Pancreas (tissue), 10 donors: Measurements from ENCODE around the gene TUBG2. TPM values are rescaled to one million over a fixed set of nuclear protein-coding genes. Genes with fewer than 3 reads are reported as not detected.
"Not testable (repeated sequence)": the region's sequence is repeated elsewhere in the genome, so short reads cannot be mapped to it uniquely, and the experiment has no call there.

ENCODE experiments used
- ATAC-seq, 4 donors: fragments of 200-7000 bp; cut with Tn5 transposase; one replicate each; pipeline versions ENCODE4 v1.8.0 to v1.9.1; 2020; ENCODE audit warnings: mild to moderate bottlenecking in 4 of 4, moderate library complexity in 4 of 4
- DNase-seq, 6 donors: peaks; one replicate each; pipeline ENCODE4 v3.0.0-alpha.2; 2020
- FAIRE-seq: peaks from 2 replicates; lab custom pipeline; 2012; peaks lifted over from hg19 to GRCh38; lab: Jason Lieb, UNC
- H3K27ac ChIP-seq, 4 donors: fragments of 200-600 bp; sonication (generic); 1 replicate in 3 of 4; 2 replicates in 1 of 4; pipeline versions ENCODE4 v1.5.0 to v1.8.0; 2020
- H3K27me3 ChIP-seq, 4 donors: fragments of 200-600 bp; one replicate each; pipeline ENCODE4 v1.8.0; 2021
- H3K36me3 ChIP-seq, 3 donors: fragments of 200-600 bp; sonication (generic) in 1 of 3; one replicate each; pipeline versions ENCODE4 v1.5.0 to v1.8.0; 2020 to 2021
- H3K4me1 ChIP-seq, 3 donors: fragments of 200-600 bp; one replicate each; pipeline ENCODE4 v1.8.0; 2021
- H3K4me3 ChIP-seq, 4 donors: fragments of 200-600 bp; sonication (generic) in 2 of 4; one replicate each; pipeline versions ENCODE4 v1.5.0 to v1.8.0; 2020 to 2021
- H3K9me3 ChIP-seq, 4 donors: fragments of 200-600 bp; one replicate each; pipeline ENCODE4 v1.8.0; 2021
- CTCF ChIP-seq, 4 donors: fragments of 200-600 bp; sonication (generic) in 3 of 4; IDR thresholded peaks; one replicate each; pipeline versions ENCODE4 v1.5.0 to v1.8.0; 2021; ENCODE audit warnings: antibody characterized with exemption in 4 of 4
- WGBS, 2 donors: extraction: QIAGEN DNeasy Blood & Tissue Kit; methylation state at CpG; one replicate each; pipeline ENCODE4 v1.1.7; 2013; 5-methylcytosine and 5-hydroxymethylcytosine counted together
- intact Hi-C, 3 donors: fragments of 100-400 bp; cut with DNase I; formaldehyde crosslinking; loops; one replicate each; pipeline versions ENCODE4 v1.11.1 to v1.14.2; 2022
- polyA plus RNA-seq, 2 donors: library from polyadenylated mRNA; stranded (reverse); fragments of 200-250 nt; gene quantifications; one replicate each; pipeline ENCODE4 v1.2.3, GENCODE V29; 2013
- total RNA-seq, 6 donors: library from RNA; stranded (reverse); fragmentation: NEBNext Ultra II Directional in 4 of 6; extraction: Animal tissue kit (Norgen Biotek cat#: 25700) in 4 of 6; gene quantifications; one replicate each; pipeline versions ENCODE4 v1.2.1 to v1.2.4, GENCODE V29; 2021 to 2023
- donor health status: healthy with polysubstance abuse.
- donor health status: DM: no; HTN: no; CAD: no; lungs with moderate emphysema.
- donor health status: DM: no; HTN: no; CAD: no.
- donor health status: control.
- donor health status: control.
- donor health status: Bipolar disorder and iron deficiency.
- donor health status: DM: yes; HTN: yes; CAD: no.
- donor health status: DM: no; HTN: no; CAD: no.
- donor health status: DM: no; HTN: no; CAD: no.
- donor health status: DM: yes; HTN: yes; CAD: no.

Gene TUBG2
- total and polyA plus RNA-seq, 8 donors, result 10.9 to 90.5 (median 32.7) TPM

GRCh38 chr17:42617956-42618431 lies 41.1 kb upstream of the TUBG2 start:
- 37 to 40% methylated on average over 4 of the region's 4 CpGs for WGBS, 2 donors
- ATAC-seq, result peak; percentile 24 to 27 (median 26)
- intact Hi-C loops, result no loop called here

GRCh38 chr17:42618442-42619150 lies 40.5 kb upstream of the TUBG2 start:
- Histone ChIP-seq H3K27ac (peak overlapping the region; percentile 46 to 85 (median 60)), H3K27me3 (no peaks in the 10 kb centered on the region), H3K4me1 (peaks cover 18 to 29% (median 27%) of the 10 kb centered on the region in 3 donors), H3K9me3 (no peaks in the 10 kb centered on the region), H3K36me3 (peaks cover 0 to 24% (median 9%) of the 10 kb centered on the region in 3 donors), H3K4me3 (no peak overlapping the region)
- WGBS, 2 donors, result 25 to 26% methylated on average over 9 of the region's 9 CpGs
- ATAC-seq, result peak; percentile 90 to 96 (median 96)
- peak in 2 of 4 donors; percentile 11 to 19 for TF ChIP-seq CTCF (IDR thresholded peaks at IDR 0.05)
- no peak for FAIRE-seq
- peak; percentile 67 to 87 (median 85) for DNase-seq
- intact Hi-C loops, result no loop called here

More at GRCh38 chr17:42617956-42618431, 41.1 kb upstream of the TUBG2 start:
- no peaks in the 10 kb centered on the region for H3K9me3 ChIP-seq
- H3K4me3 ChIP-seq, result no peak overlapping the region
- H3K4me1 ChIP-seq, result peaks cover 13 to 27% (median 23%) of the 10 kb centered on the region in 3 donors
- DNase-seq (peak in 3 of 6 donors; percentile 37 to 60 (median 50)), FAIRE-seq (no peak)
- no peaks in the 10 kb centered on the region for H3K27me3 ChIP-seq
- peaks cover 0 to 30% (median 9%) of the 10 kb centered on the region in 3 donors for H3K36me3 ChIP-seq
- H3K27ac ChIP-seq, result peak overlapping the region; percentile 46 to 85 (median 60)
- TF ChIP-seq CTCF (IDR thresholded peaks at IDR 0.05), result peak in 1 of 4 donors; percentile 2

- H3K27ac ChIP-seq, H3K4me3 ChIP-seq, DNase-seq, H3K9me3 ChIP-seq, FAIRE-seq, H3K36me3 ChIP-seq, H3K27me3 ChIP-seq, ATAC-seq: not testable (repeated sequence)
- peaks cover 27 to 37% (median 31%) of the 10 kb centered on the region in 3 donors for H3K4me1 ChIP-seq
- intact Hi-C loops, result loop anchor here in 2 of 3 donors (5.0 to 10.0 kb wide), 2 partner anchors 50 to 53 kb away; partner anchors contain the start of gene PLEKHH3 (in 1 of the 2)
- WGBS, 2 donors, result 89 to 92% methylated on average over 3 of the region's 3 CpGs
These were observed 37.1 kb upstream of the TUBG2 start for GRCh38 chr17:42621987-42622386.

- FAIRE-seq (no peak), DNase-seq (no peak), ATAC-seq (no peak)
- peaks cover 19 to 32% (median 29%) of the 10 kb centered on the region in 3 donors for H3K4me1 ChIP-seq
- no peaks in the 10 kb centered on the region for H3K9me3 ChIP-seq
- 94 to 96% methylated on average over 2 of the region's 2 CpGs for WGBS, 2 donors
- TF ChIP-seq CTCF (IDR thresholded peaks at IDR 0.05), result no peak
- H3K4me3 ChIP-seq, result no peak overlapping the region
- no peaks in the 10 kb centered on the region for H3K36me3 ChIP-seq
- intact Hi-C loops, result loop anchor here in 2 of 3 donors (5.0 to 10.0 kb wide), 2 partner anchors 49 to 52 kb away; partner anchors contain the start of gene PLEKHH3 (in 1 of the 2)
- H3K27ac ChIP-seq, result peak overlapping the region in 3 of 4 donors; percentile 14 to 81 (median 80)
- H3K27me3 ChIP-seq, result no peaks in the 10 kb centered on the region
These were observed 35.8 kb upstream of the TUBG2 start for GRCh38 chr17:42623271-42623670.

- H3K27me3 ChIP-seq, result no peaks in the 10 kb centered on the region
- no peak overlapping the region for H3K4me3 ChIP-seq
- ATAC-seq, result peak; percentile 87 to 95 (median 92)
- H3K9me3 ChIP-seq, result no peaks in the 10 kb centered on the region
- peak in 5 of 6 donors; percentile 77 to 88 (median 86) for DNase-seq
- WGBS, 2 donors, result 42 to 43% methylated on average over 7 of the region's 7 CpGs
- peaks cover 19 to 32% (median 28%) of the 10 kb centered on the region in 3 donors for H3K4me1 ChIP-seq
- FAIRE-seq, result no peak
- intact Hi-C loops, result loop anchor here in 2 of 3 donors (5.0 to 10.0 kb wide), 2 partner anchors 48 to 51 kb away; partner anchors contain the start of gene PLEKHH3 (in 1 of the 2)
- no peak for TF ChIP-seq CTCF (IDR thresholded peaks at IDR 0.05)
- H3K36me3 ChIP-seq, result no peaks in the 10 kb centered on the region
- peak overlapping the region; percentile 14 to 81 (median 59) for H3K27ac ChIP-seq
These were observed 35.1 kb upstream of the TUBG2 start for GRCh38 chr17:42623732-42624596.

GRCh38 chr17:42627032-42627764 lies 31.9 kb upstream of the TUBG2 start:
- H3K9me3 ChIP-seq, ATAC-seq, H3K4me3 ChIP-seq, H3K27me3 ChIP-seq, H3K36me3 ChIP-seq, H3K27ac ChIP-seq, DNase-seq, FAIRE-seq: not testable (repeated sequence)
- intact Hi-C loops, result loop anchor here in 1 of 3 donors (10.0 kb wide), 1 partner anchor 48 kb away; the partner anchor contains the start of gene PLEKHH3
- H3K4me1 ChIP-seq, result peaks cover 12 to 33% (median 31%) of the 10 kb centered on the region in 3 donors
- 92% methylated on average over 6 of the region's 6 CpGs for WGBS, 2 donors
